Calu3 (cell line): ENCODE results near the gene POLR1H. TPM values are rescaled to one million over a fixed set of nuclear protein-coding genes. Genes with fewer than 3 reads are reported as not detected.

Experiments
- BruUV-seq: library from RNA; stranded (reverse); fragments of 400-500 nt; replicated peaks from 2 replicates; lab custom pipeline; 2021; lab: Mats Ljungman, UMichigan
- CTCF ChIA-PET: fragments of 300-600 bp; sonication (Branson Sonifier 250); formaldehyde crosslinking; loops from one replicate; lab custom pipeline; 2022; ENCODE audit warnings: antibody characterized with exemption; lab: Charles Lee
- DNase-seq: peaks from one replicate; pipeline ENCODE4 v3.0.0; 2022
- H3K27ac Mint-ChIP-seq: one replicate; pipeline ENCODE4 v1.8.0; 2022; ENCODE audit warnings: mixed read lengths; ENCODE audit not compliant: unreplicated experiment
- H3K27me3 Mint-ChIP-seq: one replicate; pipeline ENCODE4 v1.8.0; 2022; ENCODE audit warnings: mixed read lengths; ENCODE audit not compliant: unreplicated experiment
- H3K36me3 Mint-ChIP-seq: one replicate; pipeline ENCODE4 v1.8.0; 2022; ENCODE audit warnings: mild to moderate bottlenecking, moderate library complexity, mixed read lengths; ENCODE audit not compliant: insufficient read depth, unreplicated experiment
- H3K4me1 Mint-ChIP-seq: one replicate; pipeline ENCODE4 v1.8.0; 2022; ENCODE audit warnings: mild to moderate bottlenecking, low read depth, mixed read lengths; ENCODE audit not compliant: unreplicated experiment
- H3K4me3 Mint-ChIP-seq: one replicate; pipeline ENCODE4 v1.8.0; 2022; ENCODE audit warnings: mild to moderate bottlenecking, low read depth, moderate library complexity, mixed read lengths; ENCODE audit not compliant: unreplicated experiment
- H3K9me3 Mint-ChIP-seq: one replicate; pipeline ENCODE4 v1.8.0; 2022; ENCODE audit warnings: low read depth, mixed read lengths; ENCODE audit not compliant: unreplicated experiment
- intact Hi-C: fragments of 100-400 bp; cut with micrococcal nuclease; formaldehyde crosslinking; loops from one replicate; pipeline ENCODE4 v1.10.0; 2022; ENCODE audit not compliant: unreplicated experiment
- total RNA-seq: library from RNA; stranded (reverse); gene quantifications from 2 replicates; pipeline ENCODE4 v1.2.3, GENCODE V29; 2022
- TF ChIP-seq, protein P1 (sequence below): fragments of 200-600 bp; IDR thresholded peaks from one replicate; pipeline ENCODE4 v1.8.0; 2022; ENCODE audit warnings: antibody characterized with exemption; ENCODE audit not compliant: unreplicated experiment

POLR1H gene
- total RNA-seq, 1 experiment from 2014 or later, result 25.2 TPM

DNA sequence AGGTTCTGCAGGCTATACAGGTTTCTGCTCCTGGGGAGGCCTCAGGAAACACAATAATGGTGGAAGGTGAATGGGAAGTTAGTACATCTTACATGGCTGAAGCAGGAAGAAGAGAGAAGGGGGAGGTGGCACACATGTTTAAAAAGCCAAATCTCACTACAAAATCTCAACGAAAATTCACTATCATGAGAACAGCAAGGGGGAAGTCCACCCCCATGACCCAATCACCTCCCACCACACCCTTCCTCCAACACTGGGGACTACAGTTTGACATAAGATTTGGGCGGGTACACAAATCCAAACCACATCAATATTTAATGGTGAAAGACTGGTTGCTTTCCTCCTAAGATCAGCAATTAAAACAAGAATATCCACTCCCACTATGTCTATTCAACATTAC, 13.8 kb upstream of the POLR1H start:
- intact Hi-C loops, result no loop called here
- TF ChIP-seq, protein P1, sequence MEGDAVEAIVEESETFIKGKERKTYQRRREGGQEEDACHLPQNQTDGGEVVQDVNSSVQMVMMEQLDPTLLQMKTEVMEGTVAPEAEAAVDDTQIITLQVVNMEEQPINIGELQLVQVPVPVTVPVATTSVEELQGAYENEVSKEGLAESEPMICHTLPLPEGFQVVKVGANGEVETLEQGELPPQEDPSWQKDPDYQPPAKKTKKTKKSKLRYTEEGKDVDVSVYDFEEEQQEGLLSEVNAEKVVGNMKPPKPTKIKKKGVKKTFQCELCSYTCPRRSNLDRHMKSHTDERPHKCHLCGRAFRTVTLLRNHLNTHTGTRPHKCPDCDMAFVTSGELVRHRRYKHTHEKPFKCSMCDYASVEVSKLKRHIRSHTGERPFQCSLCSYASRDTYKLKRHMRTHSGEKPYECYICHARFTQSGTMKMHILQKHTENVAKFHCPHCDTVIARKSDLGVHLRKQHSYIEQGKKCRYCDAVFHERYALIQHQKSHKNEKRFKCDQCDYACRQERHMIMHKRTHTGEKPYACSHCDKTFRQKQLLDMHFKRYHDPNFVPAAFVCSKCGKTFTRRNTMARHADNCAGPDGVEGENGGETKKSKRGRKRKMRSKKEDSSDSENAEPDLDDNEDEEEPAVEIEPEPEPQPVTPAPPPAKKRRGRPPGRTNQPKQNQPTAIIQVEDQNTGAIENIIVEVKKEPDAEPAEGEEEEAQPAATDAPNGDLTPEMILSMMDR, result no peak
- no TSS peak for BruUV-seq

DNA sequence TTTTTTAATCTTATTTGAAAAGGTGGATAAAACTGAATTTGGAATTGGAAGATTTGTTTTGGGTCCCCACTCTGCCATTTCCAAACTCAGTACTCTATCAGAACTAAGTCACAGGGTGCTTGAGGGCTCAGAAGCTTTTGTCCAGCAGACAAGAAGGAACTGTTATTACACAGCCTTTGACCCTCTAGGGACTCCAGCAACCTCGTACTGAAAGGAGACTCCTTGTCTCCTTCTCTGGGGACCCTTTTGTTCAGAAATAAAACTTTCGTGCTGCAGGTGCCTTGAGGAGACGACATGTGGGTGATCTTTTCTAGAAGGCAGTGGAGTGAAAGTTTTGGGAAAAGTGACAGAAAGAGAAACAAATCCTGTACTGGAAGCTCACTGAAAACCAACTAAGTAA, 7.4 kb upstream of the POLR1H start:
- CTCF ChIA-PET, result no interaction called here
- DNase-seq, result no peak
- Mint-ChIP-seq H3K27me3 (no peaks in the 10 kb centered on the region), H3K9me3 (no peaks in the 10 kb centered on the region), H3K4me1 (no peaks in the 10 kb centered on the region), H3K36me3 (peaks cover 6% of the 10 kb centered on the region), H3K27ac (no peak overlapping the region), H3K4me3 (no peak overlapping the region)
- BruUV-seq, result no TSS peak
- TF ChIP-seq, protein P1, result no peak
- intact Hi-C loops, result no loop called here

More for the DNA sequence above, 13.8 kb upstream of the POLR1H start:
- peaks cover 6% of the 10 kb centered on the region for H3K36me3 Mint-ChIP-seq
- no peaks in the 10 kb centered on the region for H3K27me3 Mint-ChIP-seq
- H3K4me3 Mint-ChIP-seq, result no peak overlapping the region
- H3K27ac Mint-ChIP-seq, result no peak overlapping the region
- H3K4me1 Mint-ChIP-seq, result peaks cover 30% of the 10 kb centered on the region
- CTCF ChIA-PET, result interaction anchor here (0.9 kb wide), 1 partner anchor 121 kb away, joined by 3 read pairs; no protein-coding TSS in a partner anchor
- no peaks in the 10 kb centered on the region for H3K9me3 Mint-ChIP-seq
- DNase-seq, result no peak

DNA sequence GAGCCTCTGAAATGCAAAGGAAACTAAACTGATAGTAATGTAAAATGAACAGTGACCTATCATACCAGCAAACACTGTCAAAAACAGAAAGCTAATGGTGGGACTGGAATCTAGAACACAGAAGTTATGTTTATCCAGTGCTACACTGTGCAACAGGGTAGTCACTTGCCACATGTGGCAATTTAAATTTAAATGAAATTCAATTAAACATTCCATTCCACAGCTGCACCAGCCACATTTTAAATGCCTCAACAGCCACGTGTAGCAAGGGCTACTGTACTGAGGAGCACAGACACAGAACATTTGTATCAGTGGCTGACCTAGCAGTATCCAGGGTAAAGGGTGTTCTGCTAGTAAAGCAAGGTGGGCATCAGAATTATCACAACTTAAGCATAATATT, 5.6 kb upstream of the POLR1H start:
- H3K27me3 Mint-ChIP-seq, result no peaks in the 10 kb centered on the region
- no TSS peak for BruUV-seq

DNA sequence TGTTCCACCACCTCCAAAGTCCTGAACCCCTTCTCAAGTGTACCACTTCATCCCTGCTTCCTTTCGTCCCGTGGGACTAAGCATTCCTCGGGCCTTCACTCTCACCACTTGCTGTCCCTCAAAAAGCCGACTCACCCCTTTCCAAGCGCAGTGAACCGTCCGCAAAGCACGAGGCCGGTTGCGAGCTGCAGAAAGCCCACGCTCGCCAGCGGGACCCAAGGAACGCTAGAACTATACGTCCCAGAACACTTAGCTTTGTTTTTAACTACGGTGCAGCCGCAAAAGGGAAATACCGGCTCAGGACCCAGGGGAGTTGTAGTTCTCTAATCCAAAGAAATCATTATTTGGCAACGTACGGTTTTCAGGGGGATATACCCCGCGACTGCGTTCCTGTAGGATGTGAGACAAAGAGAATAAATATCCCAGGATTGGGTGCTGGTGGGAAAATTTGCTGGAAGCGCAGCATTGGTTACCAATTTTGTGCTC, 416 bp upstream of the POLR1H start:
- TF ChIP-seq, protein P1, result no peak
- intact Hi-C loops, result no loop called here
- DNase-seq, result peak; percentile 23
- Mint-ChIP-seq H3K27me3 (no peaks in the 10 kb centered on the region), H3K4me3 (peak overlapping the region; percentile 96), H3K27ac (peak overlapping the region; percentile 87), H3K4me1 (peaks cover 9% of the 10 kb centered on the region), H3K9me3 (no peaks in the 10 kb centered on the region), H3K36me3 (peaks cover 20% of the 10 kb centered on the region)
- CTCF ChIA-PET, result interaction anchor here (0.6 to 1.7 kb wide), 8 partner anchors 31 to 386 kb away, joined by 3 to 4 read pairs (median 3); partner anchors contain the start of gene TRIM40
- BruUV-seq, result TSS peak; percentile 83

More for the DNA sequence above, 5.6 kb upstream of the POLR1H start:
- H3K27ac Mint-ChIP-seq, result no peak overlapping the region
- H3K4me3 Mint-ChIP-seq, result no peak overlapping the region
- no peaks in the 10 kb centered on the region for H3K4me1 Mint-ChIP-seq
- DNase-seq, result no peak
- peaks cover 4% of the 10 kb centered on the region for H3K36me3 Mint-ChIP-seq
- intact Hi-C loops, result no loop called here
- TF ChIP-seq, protein P1, result no peak
- CTCF ChIA-PET, result no interaction called here
- no peaks in the 10 kb centered on the region for H3K9me3 Mint-ChIP-seq
